GM13977 (cell line): ENCODE results near the gene BCAN.

Source experiments
- DNase-seq: peaks from one replicate; pipeline ENCODE4 v3.0.0; 2012; ENCODE audit warnings: low spot score
- CTCF ChIP-seq: IDR thresholded peaks from 2 replicates; pipeline ENCODE4 v1.5.1; 2012; ENCODE audit warnings: mild to moderate bottlenecking, control low read depth; ENCODE audit not compliant: insufficient read depth; ENCODE audit errors: extremely low read depth, missing control alignments
- in situ Hi-C: fragments of 300-500 bp; cut with MboI; formaldehyde crosslinking; loops from one replicate; pipeline ENCODE4 v1.12.0; 2022; ENCODE audit warnings: low sequenced_read_pairs, low pct_unique_long_range_greater_than_20kb, mixed read lengths, inconsistent platforms; ENCODE audit not compliant: unreplicated experiment

The BCAN gene

GRCh38 chr1:156659988-156660751 lies 18.3 kb downstream of the BCAN start:
- in situ Hi-C loops: no loop called here
- peak; percentile 98 for DNase-seq
- TF ChIP-seq CTCF: peak; percentile 100

DNA sequence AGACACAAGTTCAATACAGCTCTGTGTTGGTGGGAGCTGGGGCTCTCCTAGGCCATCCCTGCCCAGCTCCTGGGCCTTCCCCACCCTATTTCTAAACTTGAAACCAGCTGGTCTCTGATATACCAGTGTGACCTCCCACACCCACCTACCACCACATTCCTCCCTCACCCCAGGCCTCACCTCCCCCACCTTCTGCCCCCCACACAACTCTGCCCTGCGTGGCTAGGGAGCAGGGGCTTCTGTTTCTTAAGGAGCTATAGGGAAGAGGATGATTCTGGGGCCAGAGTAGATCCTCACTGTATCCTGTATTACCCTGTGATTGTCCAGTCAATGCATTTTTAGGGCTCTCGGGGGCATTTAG lies 18.8 kb downstream of the BCAN start:
- no peak for DNase-seq
- no peak for TF ChIP-seq CTCF
- in situ Hi-C loops: no loop called here

DNA sequence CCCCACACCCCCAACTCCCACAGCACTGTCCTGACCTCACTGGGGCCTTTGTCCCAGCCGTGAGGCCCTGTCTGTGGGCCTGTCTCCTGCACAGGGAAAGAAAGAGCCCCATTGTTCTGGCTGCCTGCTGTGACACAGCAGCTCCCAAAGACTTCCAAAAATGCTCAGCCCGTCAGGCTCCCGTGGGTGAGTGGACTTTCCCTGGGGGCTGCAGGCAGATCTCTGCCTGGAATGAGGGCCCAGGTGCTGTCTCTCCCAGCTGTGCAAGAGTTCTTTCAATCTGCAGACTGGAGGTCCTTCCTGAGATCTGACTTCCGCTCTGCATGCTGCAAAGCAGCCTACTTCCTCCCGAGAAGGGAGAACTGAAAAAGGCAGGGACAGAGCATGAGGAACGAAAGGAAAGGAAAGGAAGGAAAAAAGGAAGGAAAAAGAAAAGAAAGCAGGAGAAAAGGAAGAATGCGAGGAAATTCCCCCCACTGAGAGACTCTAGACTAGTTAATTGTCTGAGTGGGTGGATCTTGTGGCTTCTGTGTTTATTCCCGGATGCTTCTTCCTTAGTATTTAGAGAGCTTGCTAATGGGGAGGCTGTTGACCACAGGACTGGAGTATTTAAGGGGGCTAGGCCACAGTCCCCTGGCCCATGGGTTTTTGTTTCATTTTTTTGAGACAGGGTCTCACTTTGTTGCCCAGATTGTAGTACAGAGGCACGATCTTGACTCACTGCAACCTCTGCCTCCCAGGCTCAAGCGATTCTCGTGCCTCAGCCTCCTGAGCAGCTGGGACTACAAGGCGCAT lies 20.3 kb downstream of the BCAN start:
- no peak for DNase-seq
- no peak for TF ChIP-seq CTCF
- in situ Hi-C loops: no loop called here

DNA sequence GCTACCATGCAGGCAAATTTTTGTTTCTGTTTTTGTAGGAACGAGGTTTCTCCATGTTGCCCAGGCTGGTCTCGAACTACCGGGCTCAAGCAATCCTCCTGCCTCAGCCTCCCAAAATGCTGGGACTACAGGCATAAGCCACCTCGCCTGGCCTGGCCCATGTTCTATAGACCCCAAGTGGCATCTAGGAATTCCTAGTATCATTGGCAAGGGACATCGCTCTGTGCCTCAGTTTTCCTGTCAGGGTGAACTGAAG lies 20.8 kb downstream of the BCAN start:
- in situ Hi-C loops: no loop called here
- DNase-seq: no peak
- no peak for TF ChIP-seq CTCF

GRCh38 chr1:156663178-156663577 lies 21.3 kb downstream of the BCAN start:
- no peak for TF ChIP-seq CTCF
- DNase-seq: no peak

GRCh38 chr1:156664046-156664766 lies 22.3 kb downstream of the BCAN start:
- no peak for DNase-seq
- TF ChIP-seq CTCF: no peak
- in situ Hi-C loops: no loop called here

More at GRCh38 chr1:156663178-156663577, 21.3 kb downstream of the BCAN start:
- in situ Hi-C loops: no loop called here
